K562 (cell line): ENCODE measurements around the gene KLK7. TPM values are rescaled to one million over a fixed set of nuclear protein-coding genes. Genes with fewer than 3 reads are reported as not detected.

Source experiments
- ATF1 ChIP-seq, 2 experiments: fragments of 450-650 bp in 1 of 2; IDR thresholded peaks; 2 replicates each; pipeline ENCODE4 v1.6.1; 2016; ENCODE audit warnings: missing compliant biosample characterization in 1 of 2, missing genetic modification characterization in 1 of 2
- CXXC5 ChIP-seq: fragments of 250-450 bp; sonication (Bioruptor Pico); IDR thresholded peaks from 2 replicates; pipeline ENCODE4 v1.8.0; 2022; ENCODE audit warnings: inconsistent platforms, mild to moderate bottlenecking, moderate library complexity
- DACH1 ChIP-seq: fragments of 450-650 bp; IDR thresholded peaks from 2 replicates; pipeline ENCODE4 v1.6.1; 2018; ENCODE audit not compliant: partially characterized antibody
- NCOA4 ChIP-seq: fragments of 450-650 bp; IDR thresholded peaks from 2 replicates; pipeline ENCODE4 v1.6.1; 2018; ENCODE audit warnings: mild to moderate bottlenecking; ENCODE audit not compliant: partially characterized antibody
- NRF1 ChIP-seq, 2 experiments: fragments of 450-650 bp; IDR thresholded peaks in 1 of 2; conservative IDR thresholded peaks in 1 of 2; 2 replicates each; pipeline ENCODE4 v1.6.1; 2014; ENCODE audit warnings: mild to moderate bottlenecking in 2 of 2
- PHF20 ChIP-seq: fragments of 450-650 bp; IDR thresholded peaks from 2 replicates; pipeline ENCODE4 v1.6.1; 2018; ENCODE audit not compliant: partially characterized antibody
- RERE ChIP-seq: sonication (generic); formaldehyde crosslinking; IDR thresholded peaks from 2 replicates; pipeline ENCODE4 v1.8.0; 2023; ENCODE audit warnings: missing genetic modification reagents, mild to moderate bottlenecking, borderline replicate concordance
- REST ChIP-seq, 2 experiments: fragments of 450-650 bp; formaldehyde crosslinking in 1 of 2; IDR thresholded peaks; 2 replicates each; pipeline versions ENCODE4 v1.4.0 to v1.6.1; 2014 to 2020; ENCODE audit warnings: mild to moderate bottlenecking in 2 of 2, borderline replicate concordance in 1 of 2, low read depth in 1 of 2
- SMC3 ChIP-seq: conservative IDR thresholded peaks from 2 replicates; pipeline ENCODE4 v1.6.1; 2011; ENCODE audit warnings: low read depth, low read length, improper control_type of control experiment; ENCODE audit not compliant: insufficient read depth
- ZNF766 ChIP-seq: fragments of 200-800 bp; sonication (Bioruptor generic); conservative IDR thresholded peaks from 2 replicates; pipeline ENCODE4 v1.6.1; 2016; ENCODE audit warnings: missing genetic modification characterization, missing compliant biosample characterization
- polyA plus RNA-seq, 8 experiments: library from polyadenylated mRNA; depleted of rRNA in 4 of 8; stranded (reverse) in 5 of 8; unstranded in 3 of 8; fragments of >200 nt; fragmentation: Nextera tagmentation in 2 of 8; fragmentation: Illumina TruSeq in 1 of 8; extraction: Ambion mirVana in 2 of 8; extraction: Trizol in 1 of 8; gene quantifications; 2 replicates each; pipeline versions ENCODE4 v1.2.1 to v1.2.3, GENCODE V29; 2011 to 2014; ENCODE audit warnings: inconsistent platforms in 1 of 8, missing spikeins in 1 of 8
- total RNA-seq, 7 experiments: library from RNA; depleted of rRNA in 6 of 7; stranded (reverse); fragments of >200 nt in 6 of 7; fragmentation: Illumina TruSeq in 2 of 7; extraction: Trizol in 2 of 7; gene quantifications; 2 replicates each; pipeline versions ENCODE4 v1.2.1 to v1.2.3, GENCODE V29; 2011 to 2021; ENCODE audit warnings: low replicate concordance in 1 of 7
- TF ChIP-seq, protein P1 (sequence below): fragments of 450-650 bp; IDR thresholded peaks from 2 replicates; pipeline ENCODE4 v1.6.1; 2016

The KLK7 gene
- total and polyA plus RNA-seq, 9 of the 15 experiments (the other 6 are each of a cell fraction or from before 2014, with no cell fraction given) = 0.03 TPM; not detected in 8

- TF ChIP-seq ATF1 (CRISPR knock-in tag; IDR thresholded peaks at IDR 0.05) (no peak), ATF1 (tag; IDR thresholded peaks at IDR 0.05) (0 out of 2 replicates have a peak, but pooled peaks have one; percentile 29), NCOA4 (no peak), CXXC5 (0 out of 2 replicates have a peak, but pooled peaks have one; percentile 9), DACH1 (peak; percentile 14), ZNF766 (CRISPR knock-in tag) (no peak), SMC3 (peak; percentile 65), NRF1 (conservative IDR thresholded peaks at IDR 0.05 in 1 of 2, IDR thresholded peaks at IDR 0.05 in 1 of 2) (peak in 1 of 2 experiments; percentile 17; a peak in 1 of 4 replicates), PHF20 (peak; percentile 29), RERE (no peak), REST (IDR thresholded peaks at IDR 0.05; ENCODE audit: borderline replicate concordance) (peak; percentile 73; the same call in 1 of the 2 replicates), REST (CRISPR knock-in tag; IDR thresholded peaks at IDR 0.05; ENCODE audit: low read depth) (no peak)
- TF ChIP-seq, protein P1, sequence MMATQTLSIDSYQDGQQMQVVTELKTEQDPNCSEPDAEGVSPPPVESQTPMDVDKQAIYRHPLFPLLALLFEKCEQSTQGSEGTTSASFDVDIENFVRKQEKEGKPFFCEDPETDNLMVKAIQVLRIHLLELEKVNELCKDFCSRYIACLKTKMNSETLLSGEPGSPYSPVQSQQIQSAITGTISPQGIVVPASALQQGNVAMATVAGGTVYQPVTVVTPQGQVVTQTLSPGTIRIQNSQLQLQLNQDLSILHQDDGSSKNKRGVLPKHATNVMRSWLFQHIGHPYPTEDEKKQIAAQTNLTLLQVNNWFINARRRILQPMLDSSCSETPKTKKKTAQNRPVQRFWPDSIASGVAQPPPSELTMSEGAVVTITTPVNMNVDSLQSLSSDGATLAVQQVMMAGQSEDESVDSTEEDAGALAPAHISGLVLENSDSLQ = 0 out of 2 replicates have a peak, but pooled peaks have one; percentile 29
These were observed 33.3 kb upstream of the KLK7 start (continued) for GRCh38 chr19:51016798-51017683.
